D721Med (cell line): ENCODE results near the gene STK10.
A peak's percentile ranks its signal among the peaks of the same experiment; 100 is the strongest.

Experiments used
- DNase-seq: peaks from one replicate; pipeline ENCODE4 v3.0.0; 2011; ENCODE audit warnings: low spot score; ENCODE audit not compliant: insufficient read length
- FAIRE-seq: peaks from 2 replicates; lab custom pipeline; 2011; peaks lifted over from hg19 to GRCh38; lab: Jason Lieb, UNC
- CTCF ChIP-seq: IDR thresholded peaks from 2 replicates; pipeline ENCODE4 v1.5.1; 2012; ENCODE audit warnings: mild to moderate bottlenecking, control low read depth; ENCODE audit not compliant: insufficient read depth; ENCODE audit errors: missing control alignments

The STK10 gene

GRCh38 chr5:172063463-172064235 lies 124.4 kb downstream of the STK10 start:
- TF ChIP-seq CTCF, result no peak
- no peak for DNase-seq
- FAIRE-seq, result no peak

GRCh38 chr5:172059661-172060100 lies 128.3 kb downstream of the STK10 start:
- TF ChIP-seq CTCF, result peak; percentile 50
- DNase-seq, result no peak
- FAIRE-seq, result no peak

DNA sequence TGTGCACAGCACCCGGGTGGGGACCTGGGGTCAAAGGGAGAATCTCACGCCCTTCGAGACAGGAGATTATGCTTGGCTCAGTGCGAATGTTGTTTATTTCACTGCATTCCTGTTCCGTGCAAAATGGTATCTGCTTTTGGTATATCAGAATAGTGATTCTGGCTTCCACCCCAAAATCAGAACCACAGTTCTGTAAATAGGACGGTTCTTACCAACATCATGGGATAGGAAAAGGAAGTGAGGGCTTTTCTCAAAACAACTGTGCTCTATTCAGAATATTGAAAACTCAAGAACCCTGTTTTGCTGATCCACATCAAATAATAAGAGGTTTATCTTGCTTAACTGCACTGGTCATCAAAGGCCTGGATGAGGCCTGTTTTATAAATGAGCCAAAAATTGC lies 129.9 kb downstream of the STK10 start:
- FAIRE-seq (no peak), DNase-seq (no peak)
- TF ChIP-seq CTCF, result no peak

GRCh38 chr5:172055996-172056395 lies 132.0 kb downstream of the STK10 start:
- no peak for TF ChIP-seq CTCF
- no peak for DNase-seq
- FAIRE-seq, result no peak

DNA sequence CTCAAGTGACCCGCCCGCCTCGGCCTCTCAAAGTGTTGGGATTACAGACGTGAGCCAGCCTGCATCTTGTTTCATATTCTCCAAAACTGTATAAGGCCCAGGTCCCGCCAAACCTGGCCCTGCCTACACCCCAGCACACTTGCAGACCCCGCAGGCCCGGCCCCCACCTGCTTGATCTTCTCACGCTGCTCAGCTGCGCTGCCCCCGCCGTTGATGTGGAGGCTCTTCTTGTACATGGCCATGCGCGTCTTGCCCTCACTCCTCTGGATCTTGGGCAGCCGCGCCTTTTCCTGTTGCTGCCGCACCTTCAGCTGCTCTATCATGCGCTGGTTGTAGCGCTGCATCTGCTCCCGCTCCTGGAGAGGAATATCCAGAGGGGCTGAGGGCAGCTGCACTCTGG lies 132.6 kb downstream of the STK10 start:
- no peak for TF ChIP-seq CTCF
- DNase-seq (no peak), FAIRE-seq (no peak)

GRCh38 chr5:172054611-172055153 lies 133.3 kb downstream of the STK10 start:
- no peak for FAIRE-seq
- no peak for TF ChIP-seq CTCF
- no peak for DNase-seq

GRCh38 chr5:172052450-172053236 lies 135.4 kb downstream of the STK10 start:
- FAIRE-seq, result no peak
- TF ChIP-seq CTCF, result no peak
- no peak for DNase-seq
